CD4-positive, alpha-beta T cell (primary cell): ENCODE data around the gene ALS2CL. TPM values are rescaled to one million over a fixed set of nuclear protein-coding genes. Genes with fewer than 3 reads are reported as not detected.
A peak's percentile ranks its signal among the peaks of the same experiment; 100 is the strongest.

Source experiments
- ATAC-seq: fragments of 200-7000 bp; cut with Tn5 transposase; one replicate; pipeline ENCODE4 v1.10.0; 2022; ENCODE audit warnings: mild to moderate bottlenecking; ENCODE audit not compliant: poor library complexity
- CTCF ChIA-PET: fragments of 350-600 bp; sonication (Branson Sonifier 250); formaldehyde crosslinking; loops from one replicate; lab custom pipeline; 2021; ENCODE audit warnings: antibody characterized with exemption, inconsistent platforms; lab: Charles Lee
- POLR2A ChIA-PET: fragments of 350-600 bp; sonication (Branson Sonifier 250); formaldehyde crosslinking; loops from one replicate; lab custom pipeline; 2021; ENCODE audit warnings: antibody characterized with exemption, inconsistent platforms; lab: Charles Lee
- DNase-seq, 14 experiments: peaks; one replicate each; pipeline ENCODE4 v3.0.0-alpha.2; 2013 to 2020; ENCODE audit warnings: mixed read lengths in 2 of 14
- H3K27ac ChIP-seq, 2 donors: one replicate each; pipeline versions ENCODE4 v1.5.1 to v1.7.0; 2013; ENCODE audit warnings: low read length in 2 of 2, low read depth in 1 of 2, mild to moderate bottlenecking in 1 of 2
- H3K27me3 ChIP-seq, 2 experiments: 1 replicate in 1 of 2; 2 replicates in 1 of 2; pipeline versions ENCODE4 v1.6.1 to v1.7.0; 2013; ENCODE audit warnings: low read length in 2 of 2, control low read depth in 1 of 2, mild to moderate bottlenecking in 1 of 2, moderate library complexity in 1 of 2; ENCODE audit not compliant: insufficient read depth in 2 of 2, control insufficient read depth in 1 of 2
- H3K36me3 ChIP-seq: one replicate; pipeline ENCODE4 v1.6.1; 2013; ENCODE audit warnings: low read length, control low read depth; ENCODE audit not compliant: insufficient read depth
- H3K4me1 ChIP-seq: one replicate; pipeline ENCODE4 v1.6.1; 2013; ENCODE audit warnings: low read length, control low read depth; ENCODE audit not compliant: insufficient read depth
- H3K4me3 ChIP-seq: one replicate; pipeline ENCODE4 v1.5.1; 2013; ENCODE audit warnings: mild to moderate bottlenecking, low read length, moderate library complexity
- H3K9me3 ChIP-seq, 2 experiments: 1 replicate in 1 of 2; 2 replicates in 1 of 2; pipeline versions ENCODE4 v1.6.1 to v1.7.0; 2013; ENCODE audit warnings: low read length in 2 of 2, mild to moderate bottlenecking in 2 of 2, control low read depth in 1 of 2, moderate library complexity in 1 of 2; ENCODE audit not compliant: control insufficient read depth in 1 of 2, insufficient read depth in 1 of 2
- H3K27ac Mint-ChIP-seq: one replicate; pipeline ENCODE4 v1.8.0; 2020; ENCODE audit warnings: mixed read lengths
- H3K27me3 Mint-ChIP-seq: one replicate; pipeline ENCODE4 v1.8.0; 2021; ENCODE audit warnings: mixed read lengths
- H3K36me3 Mint-ChIP-seq: one replicate; pipeline ENCODE4 v1.8.0; 2021; ENCODE audit warnings: low read depth, mixed read lengths
- H3K4me1 Mint-ChIP-seq: one replicate; pipeline ENCODE4 v1.8.0; 2021; ENCODE audit warnings: low read depth, mixed read lengths
- H3K4me3 Mint-ChIP-seq: one replicate; pipeline ENCODE4 v1.8.0; 2020; ENCODE audit warnings: mild to moderate bottlenecking, mixed read lengths
- H3K9me3 Mint-ChIP-seq: one replicate; pipeline ENCODE4 v1.8.0; 2020; ENCODE audit warnings: mixed read lengths
- intact Hi-C, 2 experiments: fragments of 100-400 bp; cut with DNase I in 1 of 2; cut with micrococcal nuclease in 1 of 2; formaldehyde crosslinking; loops; one replicate each; pipeline versions ENCODE4 v1.15.1 to v1.9.0; 2023 to 2025; cut with DNase I, micrococcal nuclease
- total RNA-seq, 174 experiments: library from RNA in 2 of 174; stranded (reverse) in 2 of 174; gene quantifications; one replicate each; pipeline ENCODE4 v1.2.3 and lab custom pipeline; 2021 to 2026
- TF ChIP-seq, protein P1 (sequence below): fragments of 200-600 bp; IDR thresholded peaks from one replicate; pipeline ENCODE4 v1.8.0; 2022; ENCODE audit warnings: antibody characterized with exemption, mild to moderate bottlenecking

Gene ALS2CL
- total RNA-seq, 2 experiments from 2014 or later, result 45.8 to 47.6 TPM

DNA sequence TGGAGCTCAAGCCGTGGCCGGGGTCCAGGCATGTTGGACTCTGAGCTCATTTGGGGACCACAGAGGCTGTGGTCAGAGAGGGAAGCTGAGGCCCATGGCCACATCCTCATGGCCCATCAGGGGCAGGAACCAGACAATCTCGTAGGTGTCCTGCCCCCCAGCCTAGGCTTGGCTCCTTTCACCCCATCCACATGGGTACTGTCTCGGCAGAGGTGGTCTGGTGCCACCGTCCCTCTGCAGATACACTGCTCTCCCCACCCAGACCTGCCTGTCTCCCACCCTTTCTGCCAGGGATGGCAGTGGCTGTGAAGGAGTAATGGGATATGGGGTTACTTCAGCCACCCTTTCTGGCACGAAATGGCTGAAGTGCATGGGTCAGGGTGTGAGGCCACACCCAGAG is 16.2 kb upstream of the ALS2CL start:
- Mint-ChIP-seq H3K27ac (no peak overlapping the region), H3K4me1 (no peaks in the 10 kb centered on the region), H3K4me3 (no peak overlapping the region), H3K9me3 (no peaks in the 10 kb centered on the region), H3K27me3 (no peaks in the 10 kb centered on the region), H3K36me3 (peaks cover 5% of the 10 kb centered on the region)
- Histone ChIP-seq H3K27ac (no peak overlapping the region), H3K9me3 (no peaks in the 10 kb centered on the region), H3K36me3 (no peaks in the 10 kb centered on the region), H3K27me3 (no peaks in the 10 kb centered on the region), H3K4me3 (no peak overlapping the region), H3K4me1 (peaks cover 6% of the 10 kb centered on the region)
- DNase-seq, result peak in 1 of 14 experiments; percentile 16
- POLR2A ChIA-PET, result interaction anchor here (0.8 kb wide), 1 partner anchor 171 kb away, joined by 3 read pairs; no protein-coding TSS in a partner anchor
- intact Hi-C loops, result loop anchor here (5.0 to 10.0 kb wide), 3 partner anchors 615 to 1078 kb away; no protein-coding TSS in a partner anchor
- ATAC-seq, result no peak
- TF ChIP-seq, protein P1, sequence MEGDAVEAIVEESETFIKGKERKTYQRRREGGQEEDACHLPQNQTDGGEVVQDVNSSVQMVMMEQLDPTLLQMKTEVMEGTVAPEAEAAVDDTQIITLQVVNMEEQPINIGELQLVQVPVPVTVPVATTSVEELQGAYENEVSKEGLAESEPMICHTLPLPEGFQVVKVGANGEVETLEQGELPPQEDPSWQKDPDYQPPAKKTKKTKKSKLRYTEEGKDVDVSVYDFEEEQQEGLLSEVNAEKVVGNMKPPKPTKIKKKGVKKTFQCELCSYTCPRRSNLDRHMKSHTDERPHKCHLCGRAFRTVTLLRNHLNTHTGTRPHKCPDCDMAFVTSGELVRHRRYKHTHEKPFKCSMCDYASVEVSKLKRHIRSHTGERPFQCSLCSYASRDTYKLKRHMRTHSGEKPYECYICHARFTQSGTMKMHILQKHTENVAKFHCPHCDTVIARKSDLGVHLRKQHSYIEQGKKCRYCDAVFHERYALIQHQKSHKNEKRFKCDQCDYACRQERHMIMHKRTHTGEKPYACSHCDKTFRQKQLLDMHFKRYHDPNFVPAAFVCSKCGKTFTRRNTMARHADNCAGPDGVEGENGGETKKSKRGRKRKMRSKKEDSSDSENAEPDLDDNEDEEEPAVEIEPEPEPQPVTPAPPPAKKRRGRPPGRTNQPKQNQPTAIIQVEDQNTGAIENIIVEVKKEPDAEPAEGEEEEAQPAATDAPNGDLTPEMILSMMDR, result no peak
- CTCF ChIA-PET, result no interaction called here

DNA sequence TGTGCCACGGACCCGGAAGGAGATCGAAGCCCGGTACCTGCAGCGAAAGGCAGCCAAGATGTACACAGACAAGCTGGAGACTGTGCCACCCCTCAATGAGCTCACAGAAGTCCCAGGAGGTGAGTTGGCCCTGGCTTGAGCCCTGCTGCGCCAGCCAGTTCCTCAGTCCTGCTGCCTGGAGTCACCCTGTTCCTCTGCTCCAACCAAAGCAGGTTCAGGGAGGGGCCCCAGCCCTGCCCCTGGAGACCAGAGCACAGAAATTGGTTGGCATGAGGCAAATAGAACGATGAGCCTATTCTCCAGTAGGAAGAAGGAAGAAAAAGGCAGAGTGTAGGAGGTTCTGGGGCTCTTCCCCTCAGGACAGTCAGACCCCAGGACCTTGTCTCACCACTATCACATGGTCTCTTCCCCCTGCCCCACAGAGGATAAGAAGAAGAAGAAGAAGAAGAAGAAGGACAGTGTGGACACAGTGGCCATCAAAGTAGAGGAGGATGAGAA is 15.7 kb upstream of the ALS2CL start:
- Mint-ChIP-seq H3K36me3 (peaks cover 5% of the 10 kb centered on the region), H3K4me1 (no peaks in the 10 kb centered on the region), H3K27me3 (no peaks in the 10 kb centered on the region), H3K27ac (no peak overlapping the region), H3K9me3 (no peaks in the 10 kb centered on the region), H3K4me3 (no peak overlapping the region)
- Histone ChIP-seq H3K9me3 (no peaks in the 10 kb centered on the region), H3K4me1 (peaks cover 6% of the 10 kb centered on the region), H3K27ac (no peak overlapping the region), H3K36me3 (no peaks in the 10 kb centered on the region), H3K4me3 (no peak overlapping the region), H3K27me3 (no peaks in the 10 kb centered on the region)
- ChIA-PET CTCF (no interaction called here), POLR2A (no interaction called here)
- intact Hi-C loops, result loop anchor here (5.0 to 10.0 kb wide), 3 partner anchors 616 to 1078 kb away; no protein-coding TSS in a partner anchor
- TF ChIP-seq, protein P1, result no peak
- ATAC-seq (no peak), DNase-seq (peak in 1 of 14 experiments; percentile 12)

DNA sequence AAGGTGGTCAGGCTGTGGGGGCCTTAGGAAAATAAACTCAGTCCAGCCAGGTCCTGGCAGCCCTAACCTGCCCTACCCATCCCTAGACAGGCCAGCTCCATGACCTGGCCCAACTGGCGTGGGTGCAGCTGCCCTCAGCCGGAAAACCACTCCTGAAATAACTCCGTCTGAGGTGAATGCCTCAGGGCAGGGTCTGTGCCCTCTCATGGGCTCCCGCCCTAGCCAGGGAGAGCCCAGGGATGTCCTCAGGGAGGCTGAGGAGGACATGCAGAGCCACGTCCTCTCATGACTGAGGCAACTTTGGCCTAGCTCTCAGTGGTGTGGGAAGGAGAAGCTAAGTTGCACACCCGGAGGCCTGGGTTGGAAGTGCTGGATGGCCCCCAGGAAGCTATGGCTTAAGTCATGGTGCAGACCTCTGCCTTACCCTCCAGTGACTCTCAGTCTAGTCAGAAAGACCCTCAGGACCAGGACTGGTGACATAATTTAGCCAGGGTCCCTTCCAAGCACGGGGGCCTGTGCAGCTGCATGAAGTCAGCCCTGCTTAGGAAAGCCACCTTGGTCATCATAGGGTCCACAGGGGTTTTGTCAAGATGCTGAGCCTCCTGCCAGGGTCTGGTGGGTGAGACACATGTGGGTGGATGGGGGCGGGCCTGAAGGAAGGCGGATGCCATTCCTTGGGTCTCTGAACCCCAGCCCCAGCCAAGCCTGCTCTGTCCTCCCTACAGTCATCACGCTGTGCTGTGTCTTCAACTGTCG is 15.1 kb upstream of the ALS2CL start:
- H3K27me3 Mint-ChIP-seq, result no peaks in the 10 kb centered on the region
- Histone ChIP-seq H3K4me3 (no peak overlapping the region), H3K27ac (no peak overlapping the region), H3K4me1 (peaks cover 6% of the 10 kb centered on the region), H3K9me3 (no peaks in the 10 kb centered on the region), H3K27me3 (no peaks in the 10 kb centered on the region), H3K36me3 (no peaks in the 10 kb centered on the region)
- H3K4me3 Mint-ChIP-seq, result no peak overlapping the region
- DNase-seq, result peak in 2 of 14 experiments; percentile 6 to 16
- H3K27ac Mint-ChIP-seq, result no peak overlapping the region
- no peak for ATAC-seq
- peaks cover 5% of the 10 kb centered on the region for H3K36me3 Mint-ChIP-seq
- intact Hi-C loops, result loop anchor here (5.0 to 10.0 kb wide), 3 partner anchors 616 to 1079 kb away; no protein-coding TSS in a partner anchor
- CTCF ChIA-PET, result no interaction called here
- H3K4me1 Mint-ChIP-seq, result no peaks in the 10 kb centered on the region
- POLR2A ChIA-PET, result no interaction called here
- no peaks in the 10 kb centered on the region for H3K9me3 Mint-ChIP-seq
- TF ChIP-seq, protein P1, result no peak
